OCI-LY7 (cell line): ENCODE measurements around the gene KPTN. TPM values are rescaled to one million over a fixed set of nuclear protein-coding genes. Genes with fewer than 3 reads are reported as not detected.

Experiments used
- BruUV-seq: library from RNA; stranded (reverse); fragments of 400-500 nt; replicated peaks from 2 replicates; lab custom pipeline; 2021; lab: Mats Ljungman, UMichigan
- CTCF ChIA-PET: fragments of 300-600 bp; sonication (Branson Sonifier 250); formaldehyde crosslinking; loops from one replicate; lab custom pipeline; 2022; ENCODE audit warnings: antibody characterized with exemption; ENCODE audit not compliant: unreplicated experiment; lab: Charles Lee
- POLR2A ChIA-PET: fragments of 300-600 bp; sonication (Branson Sonifier 250); formaldehyde crosslinking; loops from one replicate; lab custom pipeline; 2022; ENCODE audit warnings: antibody characterized with exemption; lab: Charles Lee
- DNase-seq: peaks from one replicate; pipeline ENCODE4 v3.0.0-alpha.2; 2015; ENCODE audit warnings: low spot score
- H2AFZ ChIP-seq: fragments of 200-600 bp; sonication (generic), shearing (Covaris generic); 2 replicates; pipeline ENCODE4 v1.6.1; 2014; ENCODE audit warnings: mild to moderate bottlenecking, antibody characterized with exemption, low read length, moderate library complexity
- H3K27ac ChIP-seq: fragments of 200-600 bp; sonication (generic); 2 replicates; pipeline ENCODE4 v1.5.1; 2014; ENCODE audit warnings: mixed run types, low read depth, mild to moderate bottlenecking, moderate library complexity, low read length, inconsistent platforms; ENCODE audit not compliant: poor library complexity, severe bottlenecking
- H3K36me3 ChIP-seq: fragments of 200-600 bp; sonication (generic); 2 replicates; pipeline ENCODE4 v1.6.1; 2014; ENCODE audit warnings: mild to moderate bottlenecking, antibody characterized with exemption, low read length, moderate library complexity, mixed read lengths; ENCODE audit not compliant: insufficient read depth
- H3K4me1 ChIP-seq: fragments of 200-600 bp; sonication (generic); 2 replicates; pipeline ENCODE4 v1.5.1; 2014; ENCODE audit warnings: mild to moderate bottlenecking, low read length; ENCODE audit not compliant: insufficient read depth, poor library complexity, severe bottlenecking
- H3K4me2 ChIP-seq: fragments of 200-600 bp; sonication (generic); 2 replicates; pipeline ENCODE4 v1.6.1; 2014; ENCODE audit warnings: mild to moderate bottlenecking, low read length
- H3K4me3 ChIP-seq: fragments of 200-600 bp; sonication (generic); 2 replicates; pipeline ENCODE4 v1.5.1; 2014; ENCODE audit warnings: mild to moderate bottlenecking, low read depth, low read length; ENCODE audit not compliant: poor library complexity, severe bottlenecking
- H3K79me2 ChIP-seq: fragments of 200-600 bp; sonication (generic); 2 replicates; pipeline ENCODE4 v1.6.1; 2016; ENCODE audit warnings: low read depth, mild to moderate bottlenecking, low read length, moderate library complexity, mixed read lengths; ENCODE audit not compliant: insufficient read depth
- H3K9me2 ChIP-seq: fragments of 200-600 bp; sonication (generic); 2 replicates; pipeline ENCODE4 v1.6.1; 2016; ENCODE audit warnings: mild to moderate bottlenecking, low read length, mixed read lengths; ENCODE audit not compliant: insufficient read depth
- H3K9me3 ChIP-seq: fragments of 200-600 bp; sonication (generic); 2 replicates; pipeline ENCODE4 v1.6.1; 2014; ENCODE audit warnings: mild to moderate bottlenecking, mixed run types, low read length, mixed read lengths
- H4K20me1 ChIP-seq: fragments of 200-600 bp; sonication (generic); 2 replicates; pipeline ENCODE4 v1.6.1; 2014; ENCODE audit warnings: mild to moderate bottlenecking, antibody characterized with exemption, low read length, moderate library complexity, mixed read lengths; ENCODE audit not compliant: insufficient read depth
- EZH2phosphoT487 ChIP-seq: fragments of 200-600 bp; sonication (generic); IDR thresholded peaks from 2 replicates; pipeline ENCODE4 v1.6.1; 2018; ENCODE audit warnings: low read depth, borderline replicate concordance, mild to moderate bottlenecking, mixed run types, antibody characterized with exemption, low read length, moderate library complexity, mixed read lengths
- intact Hi-C: fragments of 100-400 bp; cut with micrococcal nuclease; formaldehyde crosslinking; loops from one replicate; pipeline ENCODE4 v1.10.0; 2022; ENCODE audit not compliant: unreplicated experiment
- total RNA-seq, 2 experiments: library from RNA; depleted of rRNA in 1 of 2; stranded (reverse); fragments of >200 nt in 1 of 2; shearing (Covaris generic) in 1 of 2; gene quantifications; 2 replicates each; pipeline ENCODE4 v1.2.3, GENCODE V29; 2014 to 2022
- TF ChIP-seq, protein P1 (sequence below): fragments of 200-600 bp; sonication (generic); conservative IDR thresholded peaks from 2 replicates; pipeline ENCODE4 v1.5.1; 2014; ENCODE audit warnings: mild to moderate bottlenecking, antibody characterized with exemption, low read length, moderate library complexity, mixed read lengths

The KPTN gene
- total RNA-seq, 2 experiments from 2014 or later, result 13.6 to 14.0 TPM

DNA sequence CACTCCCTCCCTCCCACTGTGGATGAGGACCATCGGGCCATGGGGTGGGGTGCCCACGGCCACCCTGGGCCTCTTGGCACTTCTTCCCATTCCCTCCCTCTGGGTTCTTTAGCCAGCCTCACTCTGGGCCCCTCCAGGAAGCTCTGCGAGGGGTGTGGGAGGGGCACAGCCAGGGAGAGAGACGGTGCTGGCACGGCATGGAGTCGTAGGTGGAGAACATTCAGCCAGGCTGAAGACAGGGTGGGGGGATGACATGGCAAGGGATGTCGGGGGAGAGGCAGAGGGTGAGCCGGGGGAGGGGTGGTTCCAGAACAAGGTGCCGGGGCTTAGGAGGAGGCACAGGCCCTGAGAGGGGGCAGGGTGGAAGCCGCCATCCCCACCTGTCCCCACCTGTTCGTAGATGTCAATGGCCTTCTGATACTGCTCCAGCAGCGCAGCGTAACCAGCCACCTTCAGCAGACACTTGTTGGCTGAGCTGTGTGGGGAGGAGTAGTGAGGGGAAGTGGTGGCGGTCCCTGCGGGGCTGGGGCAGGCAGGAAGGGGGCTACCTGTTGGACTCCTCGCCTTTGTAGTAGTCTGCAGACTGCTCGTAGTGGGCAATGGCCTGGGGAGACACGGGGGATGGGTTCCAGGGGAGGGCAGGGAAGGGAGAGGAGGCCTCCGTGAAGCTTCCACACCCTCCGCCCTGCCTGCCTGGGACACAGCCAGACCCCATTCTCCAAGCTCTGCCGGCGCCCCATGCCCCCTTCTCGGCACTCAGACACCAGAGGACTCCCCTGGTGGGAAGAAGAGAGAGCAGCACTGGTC is 8.8 kb upstream of the KPTN start:
- H3K4me1 ChIP-seq, result peaks cover 15% of the 10 kb centered on the region
- DNase-seq, result no peak
- CTCF ChIA-PET, result no interaction called here
- H3K4me2 ChIP-seq, result no peak overlapping the region
- H3K27ac ChIP-seq, result no peak overlapping the region
- no peaks in the 10 kb centered on the region for H3K79me2 ChIP-seq
- intact Hi-C loops, result no loop called here
- H3K9me3 ChIP-seq, result no peaks in the 10 kb centered on the region
- H3K9me2 ChIP-seq, result no peaks in the 10 kb centered on the region
- no TSS peak for BruUV-seq
- no peaks in the 10 kb centered on the region; the same call in 1 of the 2 replicates for H4K20me1 ChIP-seq
- POLR2A ChIA-PET, result no interaction called here
- H3K4me3 ChIP-seq, result no peak overlapping the region
- H2AFZ ChIP-seq, result no peak overlapping the region
- peaks cover 37% of the 10 kb centered on the region; the same call in 1 of the 2 replicates for H3K36me3 ChIP-seq
- no peak for TF ChIP-seq EZH2phosphoT487
- TF ChIP-seq, protein P1, sequence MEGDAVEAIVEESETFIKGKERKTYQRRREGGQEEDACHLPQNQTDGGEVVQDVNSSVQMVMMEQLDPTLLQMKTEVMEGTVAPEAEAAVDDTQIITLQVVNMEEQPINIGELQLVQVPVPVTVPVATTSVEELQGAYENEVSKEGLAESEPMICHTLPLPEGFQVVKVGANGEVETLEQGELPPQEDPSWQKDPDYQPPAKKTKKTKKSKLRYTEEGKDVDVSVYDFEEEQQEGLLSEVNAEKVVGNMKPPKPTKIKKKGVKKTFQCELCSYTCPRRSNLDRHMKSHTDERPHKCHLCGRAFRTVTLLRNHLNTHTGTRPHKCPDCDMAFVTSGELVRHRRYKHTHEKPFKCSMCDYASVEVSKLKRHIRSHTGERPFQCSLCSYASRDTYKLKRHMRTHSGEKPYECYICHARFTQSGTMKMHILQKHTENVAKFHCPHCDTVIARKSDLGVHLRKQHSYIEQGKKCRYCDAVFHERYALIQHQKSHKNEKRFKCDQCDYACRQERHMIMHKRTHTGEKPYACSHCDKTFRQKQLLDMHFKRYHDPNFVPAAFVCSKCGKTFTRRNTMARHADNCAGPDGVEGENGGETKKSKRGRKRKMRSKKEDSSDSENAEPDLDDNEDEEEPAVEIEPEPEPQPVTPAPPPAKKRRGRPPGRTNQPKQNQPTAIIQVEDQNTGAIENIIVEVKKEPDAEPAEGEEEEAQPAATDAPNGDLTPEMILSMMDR, result no peak

DNA sequence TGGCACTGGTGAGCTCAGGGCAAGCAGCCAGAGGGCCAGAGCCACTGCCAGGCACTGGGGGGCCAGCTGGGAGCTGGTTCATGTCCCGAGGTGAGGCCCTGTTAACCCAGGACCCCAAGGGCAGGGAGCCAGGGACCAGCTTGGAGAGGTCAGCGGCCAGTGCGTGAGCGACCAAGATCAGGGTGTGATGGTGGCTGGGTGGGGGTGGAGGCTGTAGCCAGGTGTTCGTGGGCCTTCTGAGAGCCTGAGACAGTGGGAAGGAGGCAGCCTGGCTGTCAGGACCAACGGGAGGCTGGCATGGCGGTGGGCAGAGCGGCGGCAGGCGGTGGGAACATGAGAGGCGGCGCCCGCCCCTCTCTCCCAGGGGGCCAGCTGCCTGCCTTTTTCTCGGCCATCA is 8.1 kb upstream of the KPTN start:
- H3K27ac ChIP-seq, result no peak overlapping the region
- intact Hi-C loops, result no loop called here
- H3K36me3 ChIP-seq, result peaks cover 31% of the 10 kb centered on the region; the same call in 1 of the 2 replicates
- no peak overlapping the region for H3K4me3 ChIP-seq
- CTCF ChIA-PET, result no interaction called here
- peaks cover 22% of the 10 kb centered on the region for H3K4me1 ChIP-seq
- H2AFZ ChIP-seq, result no peak overlapping the region
- H3K79me2 ChIP-seq, result no peaks in the 10 kb centered on the region
- no peak for DNase-seq
- no TSS peak for BruUV-seq
- no peak for TF ChIP-seq EZH2phosphoT487
- TF ChIP-seq, protein P1, result no peak
- no peaks in the 10 kb centered on the region for H3K9me3 ChIP-seq
- H3K9me2 ChIP-seq, result no peaks in the 10 kb centered on the region
- no peaks in the 10 kb centered on the region; the same call in 1 of the 2 replicates for H4K20me1 ChIP-seq
- no peak overlapping the region for H3K4me2 ChIP-seq
- POLR2A ChIA-PET, result no interaction called here
